HCT116 (cell line): ENCODE results near the gene DIAPH3. TPM values are rescaled to one million over a fixed set of nuclear protein-coding genes. Genes with fewer than 3 reads are reported as not detected.

Experiments
- ATAC-seq: fragments of 200-7000 bp; cut with Tn5 transposase; 2 replicates; pipeline ENCODE4 v1.9.1; 2020; ENCODE audit warnings: mild to moderate bottlenecking, moderate library complexity
- BruUV-seq: library from RNA; stranded (reverse); fragments of 400-500 nt; replicated peaks from 2 replicates; lab custom pipeline; 2021; lab: Mats Ljungman, UMichigan
- CTCF ChIA-PET: fragments of 300-600 bp; sonication (Branson Sonifier 250); formaldehyde crosslinking; loops from one replicate; lab custom pipeline; 2021; ENCODE audit warnings: antibody characterized with exemption; lab: Charles Lee
- POLR2A ChIA-PET: fragments of 300-600, 350-600 bp; sonication (Branson Sonifier 250); formaldehyde crosslinking; loops from one replicate; lab custom pipeline; 2021; ENCODE audit warnings: antibody characterized with exemption; lab: Charles Lee
- RAD21 ChIA-PET, 2 experiments: fragments of 300-600 bp; sonication (Branson Sonifier 250); formaldehyde crosslinking; loops; one replicate each; lab custom pipeline; 2023; ENCODE audit warnings: low total read pairs in 2 of 2; ENCODE audit not compliant: uncharacterized antibody in 2 of 2, unreplicated experiment in 2 of 2, low non-redundant PET in 1 of 2; lab: Charles Lee
- DNase-seq: peaks from one replicate; pipeline ENCODE4 v3.0.0-alpha.2; 2010; ENCODE audit warnings: low read depth, low spot score
- H2AFZ ChIP-seq: fragments of 200-600 bp; shearing (Covaris generic), sonication (generic); 2 replicates; pipeline ENCODE4 v1.6.1; 2017; ENCODE audit warnings: low read depth, mixed run types, mixed read lengths, antibody characterized with exemption, low read length; ENCODE audit not compliant: poor library complexity, severe bottlenecking
- H3K27ac ChIP-seq: 2 replicates; pipeline ENCODE4 v1.5.1; 2012; ENCODE audit warnings: low read depth, low read length
- H3K27me3 ChIP-seq: fragments of 200-600 bp; sonication (generic); 2 replicates; pipeline ENCODE4 v1.6.1; 2016; ENCODE audit warnings: mixed run types, low read length, mixed read lengths; ENCODE audit not compliant: insufficient read depth
- H3K36me3 ChIP-seq, 2 experiments: fragments of 200-500 bp in 1 of 2; fragments of 200-600 bp in 1 of 2; sonication (Bioruptor generic) in 1 of 2; sonication (generic) in 1 of 2; 2 replicates each; pipeline versions ENCODE4 v1.5.1 to v1.6.1; 2014 to 2016; ENCODE audit warnings: low read length in 2 of 2, inconsistent platforms in 1 of 2, mixed read lengths in 1 of 2, mixed run types in 1 of 2; ENCODE audit not compliant: insufficient read depth in 2 of 2, control insufficient read depth in 1 of 2
- H3K4me1 ChIP-seq, 2 experiments: fragments of 200-600 bp in 1 of 2; sonication (generic) in 1 of 2; 2 replicates each; pipeline versions ENCODE4 v1.5.1 to v1.6.1; 2012 to 2017; ENCODE audit warnings: low read length in 2 of 2, inconsistent platforms in 1 of 2, mild to moderate bottlenecking in 1 of 2, mixed read lengths in 1 of 2, mixed run types in 1 of 2, moderate library complexity in 1 of 2; ENCODE audit not compliant: insufficient read depth in 2 of 2, control insufficient read depth in 1 of 2
- H3K4me2 ChIP-seq: fragments of 200-600 bp; sonication (generic); 2 replicates; pipeline ENCODE4 v1.6.1; 2017; ENCODE audit warnings: mixed run types, low read length, mixed read lengths
- H3K4me3 ChIP-seq, 2 experiments: fragments of 200-600 bp in 1 of 2; sonication (generic) in 1 of 2; replicated peaks in 1 of 2; 2 replicates each; pipeline ENCODE4 v1.5.1; 2011 to 2016; ENCODE audit warnings: low read length in 2 of 2, control low read depth in 1 of 2, low read depth in 1 of 2, mild to moderate bottlenecking in 1 of 2, mixed read lengths in 1 of 2, mixed run types in 1 of 2
- H3K79me2 ChIP-seq: fragments of 200-600 bp; sonication (generic); 2 replicates; pipeline ENCODE4 v1.6.1; 2017; ENCODE audit warnings: mild to moderate bottlenecking, mixed run types, low read length, moderate library complexity, mixed read lengths; ENCODE audit not compliant: insufficient read depth
- H3K9ac ChIP-seq: fragments of 200-600 bp; sonication (generic); 2 replicates; pipeline ENCODE4 v1.6.1; 2016; ENCODE audit warnings: low read length, mixed read lengths
- H3K9me2 ChIP-seq: fragments of 200-600 bp; sonication (generic), shearing (Covaris generic); 2 replicates; pipeline ENCODE4 v1.6.1; 2017; ENCODE audit warnings: mixed run types, mild to moderate bottlenecking, moderate library complexity; ENCODE audit not compliant: insufficient read depth
- H3K9me3 ChIP-seq, 2 experiments: fragments of 200-500 bp in 1 of 2; fragments of 200-600 bp in 1 of 2; sonication (Bioruptor generic) in 1 of 2; sonication (generic) in 1 of 2; 2 replicates each; pipeline ENCODE4 v1.6.1; 2014 to 2017; ENCODE audit warnings: low read length in 2 of 2, mixed read lengths in 2 of 2, inconsistent platforms in 1 of 2, low read depth in 1 of 2, mild to moderate bottlenecking in 1 of 2, mixed run types in 1 of 2, moderate library complexity in 1 of 2; ENCODE audit not compliant: control insufficient read depth in 1 of 2, insufficient read depth in 1 of 2
- H4K20me1 ChIP-seq: fragments of 200-600 bp; sonication (generic), shearing (Covaris generic); 2 replicates; pipeline ENCODE4 v1.6.1; 2017; ENCODE audit warnings: mixed run types, mild to moderate bottlenecking, moderate library complexity; ENCODE audit not compliant: insufficient read depth
- CBX3 ChIP-seq: IDR thresholded peaks from 2 replicates; pipeline ENCODE4 v1.6.1; 2012; ENCODE audit warnings: low read depth
- CEBPB ChIP-seq: IDR thresholded peaks from 2 replicates; pipeline ENCODE4 v1.6.1; 2012; ENCODE audit warnings: low read depth
- EZH2 ChIP-seq: fragments of 200-600 bp; sonication (generic); IDR thresholded peaks from 2 replicates; pipeline ENCODE4 v1.6.1; 2017; ENCODE audit warnings: antibody characterized with exemption, mixed run types
- EZH2phosphoT487 ChIP-seq: fragments of 200-600 bp; IDR thresholded peaks from 2 replicates; pipeline ENCODE4 v1.6.1; 2018; ENCODE audit warnings: antibody characterized with exemption, borderline replicate concordance
- FOSL1 ChIP-seq: IDR thresholded peaks from 2 replicates; pipeline ENCODE4 v1.6.1; 2012; ENCODE audit warnings: low read depth
- MAX ChIP-seq: IDR thresholded peaks from 2 replicates; pipeline ENCODE4 v1.6.1; 2012
- RAD21 ChIP-seq: IDR thresholded peaks from 2 replicates; pipeline ENCODE4 v1.6.1; 2012; ENCODE audit warnings: low read depth, mild to moderate bottlenecking
- REST ChIP-seq: IDR thresholded peaks from 2 replicates; pipeline ENCODE4 v1.6.1; 2012; ENCODE audit warnings: low read depth
- SIN3A ChIP-seq: IDR thresholded peaks from 2 replicates; pipeline ENCODE4 v1.6.1; 2012; ENCODE audit warnings: low read depth
- ZBTB33 ChIP-seq: IDR thresholded peaks from 2 replicates; pipeline ENCODE4 v1.6.1; 2011; ENCODE audit warnings: mild to moderate bottlenecking, low read length, moderate library complexity; ENCODE audit not compliant: insufficient replicate concordance; ENCODE audit errors: extremely low read depth
- ZFX ChIP-seq: fragments of 450-650 bp; IDR thresholded peaks from 2 replicates; pipeline ENCODE4 v1.6.1; 2017
- ZNF274 ChIP-seq: fragments of 200-500 bp; sonication (Bioruptor generic); IDR thresholded peaks from 2 replicates; pipeline ENCODE4 v1.6.1; 2014; ENCODE audit warnings: mild to moderate bottlenecking, low read depth, low read length, inconsistent platforms
- intact Hi-C: fragments of 100-400 bp; cut with micrococcal nuclease; formaldehyde crosslinking; loops from 2 replicates; pipeline ENCODE4 v1.10.0; 2022
- total RNA-seq: library from RNA; stranded (reverse); gene quantifications from one replicate; pipeline ENCODE4 v1.2.1, GENCODE V29; 2021; ENCODE audit not compliant: unreplicated experiment
- TF ChIP-seq, protein P1 (sequence below): IDR thresholded peaks from 2 replicates; pipeline ENCODE4 v1.6.1; 2012
- TF ChIP-seq, protein P2 (sequence below), 3 experiments: fragments of 200-600 bp in 1 of 3; sonication (generic) in 1 of 3; IDR thresholded peaks in 2 of 3; conservative IDR thresholded peaks in 1 of 3; 2 replicates each; pipeline ENCODE4 v1.5.1; 2012 to 2017; ENCODE audit warnings: low read depth in 2 of 3, low read length in 2 of 3, antibody characterized with exemption in 1 of 3, borderline replicate concordance in 1 of 3, control low read depth in 1 of 3, mild to moderate bottlenecking in 1 of 3, mixed read lengths in 1 of 3, mixed run types in 1 of 3, moderate library complexity in 1 of 3; ENCODE audit not compliant: insufficient read depth in 1 of 3

The DIAPH3 gene
- total RNA-seq, 1 experiment from 2014 or later, result 22.8 TPM

GRCh38 chr13:60018536-60018935, 145.2 kb downstream of the DIAPH3 start:
- Histone ChIP-seq H3K27me3 (no peaks in the 10 kb centered on the region), H3K4me2 (no peak overlapping the region), H3K27ac (no peak overlapping the region), H3K4me3 (no peak overlapping the region), H4K20me1 (no peaks in the 10 kb centered on the region), H3K4me1 (no peaks in the 10 kb centered on the region), H3K79me2 (no peaks in the 10 kb centered on the region; the same call in 1 of the 2 replicates), H2AFZ (no peak overlapping the region), H3K9ac (no peak overlapping the region), H3K9me2 (no peaks in the 10 kb centered on the region), H3K36me3 (no peaks in the 10 kb centered on the region), H3K9me3 (no peaks in the 10 kb centered on the region)
- CTCF ChIA-PET, result no interaction called here
- intact Hi-C loops, result no loop called here
- TF ChIP-seq, protein P1, sequence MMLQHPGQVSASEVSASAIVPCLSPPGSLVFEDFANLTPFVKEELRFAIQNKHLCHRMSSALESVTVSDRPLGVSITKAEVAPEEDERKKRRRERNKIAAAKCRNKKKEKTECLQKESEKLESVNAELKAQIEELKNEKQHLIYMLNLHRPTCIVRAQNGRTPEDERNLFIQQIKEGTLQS, result no peak
- TF ChIP-seq RAD21 (no peak), FOSL1 (no peak), ZFX (no peak), CEBPB (no peak), EZH2phosphoT487 (no peak), MAX (no peak), REST (no peak), ZBTB33 (no peak), SIN3A (no peak), EZH2 (no peak), ZNF274 (no peak), CBX3 (no peak)
- TF ChIP-seq, protein P2, sequence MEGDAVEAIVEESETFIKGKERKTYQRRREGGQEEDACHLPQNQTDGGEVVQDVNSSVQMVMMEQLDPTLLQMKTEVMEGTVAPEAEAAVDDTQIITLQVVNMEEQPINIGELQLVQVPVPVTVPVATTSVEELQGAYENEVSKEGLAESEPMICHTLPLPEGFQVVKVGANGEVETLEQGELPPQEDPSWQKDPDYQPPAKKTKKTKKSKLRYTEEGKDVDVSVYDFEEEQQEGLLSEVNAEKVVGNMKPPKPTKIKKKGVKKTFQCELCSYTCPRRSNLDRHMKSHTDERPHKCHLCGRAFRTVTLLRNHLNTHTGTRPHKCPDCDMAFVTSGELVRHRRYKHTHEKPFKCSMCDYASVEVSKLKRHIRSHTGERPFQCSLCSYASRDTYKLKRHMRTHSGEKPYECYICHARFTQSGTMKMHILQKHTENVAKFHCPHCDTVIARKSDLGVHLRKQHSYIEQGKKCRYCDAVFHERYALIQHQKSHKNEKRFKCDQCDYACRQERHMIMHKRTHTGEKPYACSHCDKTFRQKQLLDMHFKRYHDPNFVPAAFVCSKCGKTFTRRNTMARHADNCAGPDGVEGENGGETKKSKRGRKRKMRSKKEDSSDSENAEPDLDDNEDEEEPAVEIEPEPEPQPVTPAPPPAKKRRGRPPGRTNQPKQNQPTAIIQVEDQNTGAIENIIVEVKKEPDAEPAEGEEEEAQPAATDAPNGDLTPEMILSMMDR (IDR thresholded peaks at IDR 0.05 in 2 of 3, conservative IDR thresholded peaks at IDR 0.05 in 1 of 3; ENCODE audit: borderline replicate concordance in 1 of 3, insufficient read depth in 1 of 3, low read depth in 2 of 3, low read length in 2 of 3), result no peak
- POLR2A ChIA-PET, result no interaction called here
- no peak for DNase-seq
- BruUV-seq, result no TSS peak
- RAD21 ChIA-PET, result no interaction called here
- ATAC-seq, result no peak
